ENCODE measurements around the gene TM9SF1.

TM9SF1 gene

DNA sequence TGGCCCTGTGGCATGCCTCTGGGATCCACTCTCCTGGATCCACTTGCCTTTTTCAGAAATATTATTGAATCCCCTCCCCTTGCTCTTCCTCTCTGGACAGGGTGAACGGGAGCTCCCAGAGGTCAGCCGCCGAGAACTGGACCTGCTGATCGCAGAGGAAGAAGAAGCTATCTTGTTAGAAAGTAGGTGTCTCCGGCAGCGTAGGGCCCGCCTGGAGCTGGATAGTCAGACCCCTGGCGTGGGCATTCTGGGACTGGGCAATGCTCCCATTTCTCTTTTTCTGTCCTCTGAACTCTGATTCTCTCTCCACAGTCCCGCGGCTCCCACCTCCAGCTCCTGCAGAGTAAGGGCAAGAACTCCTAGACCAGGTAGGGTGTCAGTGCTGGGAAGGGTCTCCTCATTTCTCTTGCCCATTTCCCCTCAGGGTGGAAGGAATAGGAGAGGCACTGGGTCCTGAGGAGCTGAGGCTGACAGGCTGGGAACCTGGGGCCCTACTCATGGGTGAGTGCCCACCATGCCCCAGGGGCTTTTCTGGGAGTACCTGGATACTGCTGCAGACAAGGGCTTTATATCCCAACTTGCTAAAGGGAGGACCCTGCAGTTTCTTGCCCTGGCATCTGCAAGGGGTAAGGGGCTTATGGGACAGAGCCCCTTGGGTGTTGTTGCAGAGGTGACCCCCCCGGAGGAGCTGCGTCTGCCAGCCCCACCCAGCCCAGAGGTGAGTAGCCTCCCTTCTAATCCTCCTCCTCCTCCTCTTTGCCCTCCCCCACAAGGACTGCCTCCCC is 18.0 kb downstream of the TM9SF1 start:
- DNase-seq = no peak

DNA sequence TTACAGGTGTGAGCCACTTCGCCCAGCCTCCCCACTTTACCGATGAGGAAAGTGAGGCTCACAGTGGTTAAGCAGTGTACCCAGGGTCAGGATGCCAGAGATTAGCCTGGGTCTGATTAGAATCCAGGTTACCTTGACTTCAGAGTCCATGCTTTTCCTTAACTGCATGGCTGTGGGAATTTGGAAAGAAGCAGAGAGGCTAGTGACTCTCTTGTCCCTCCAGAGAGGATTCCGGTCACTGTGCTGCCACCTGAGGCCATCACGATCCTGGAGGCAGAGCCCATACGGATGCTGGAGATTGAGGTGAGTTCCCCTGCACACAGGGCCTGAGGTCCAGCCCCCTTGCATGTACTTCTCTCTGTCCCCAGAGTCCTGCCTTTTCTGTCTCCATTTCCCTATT is 18.6 kb downstream of the TM9SF1 start:
- no peak for DNase-seq

DNA sequence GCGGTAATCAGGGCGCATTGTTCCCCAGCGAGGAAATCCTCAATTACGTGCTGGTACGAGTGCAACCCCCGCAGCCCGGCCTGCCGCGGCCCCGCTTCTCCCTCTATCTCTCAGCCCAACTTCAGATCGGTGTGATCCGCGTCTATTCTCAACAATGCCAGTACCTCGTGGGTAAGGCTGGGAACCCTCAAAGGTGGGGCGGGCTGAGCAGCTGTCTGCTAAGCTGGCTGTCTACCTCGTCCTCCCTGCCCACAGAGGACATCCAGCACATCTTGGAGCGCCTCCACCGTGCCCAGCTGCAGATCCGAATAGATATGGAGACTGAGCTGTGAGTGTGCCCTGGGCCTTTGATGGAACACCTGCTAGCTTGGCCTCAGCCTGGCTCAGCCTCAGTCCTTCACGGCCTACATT is 22.4 kb downstream of the TM9SF1 start:
- no peak for DNase-seq

DNA sequence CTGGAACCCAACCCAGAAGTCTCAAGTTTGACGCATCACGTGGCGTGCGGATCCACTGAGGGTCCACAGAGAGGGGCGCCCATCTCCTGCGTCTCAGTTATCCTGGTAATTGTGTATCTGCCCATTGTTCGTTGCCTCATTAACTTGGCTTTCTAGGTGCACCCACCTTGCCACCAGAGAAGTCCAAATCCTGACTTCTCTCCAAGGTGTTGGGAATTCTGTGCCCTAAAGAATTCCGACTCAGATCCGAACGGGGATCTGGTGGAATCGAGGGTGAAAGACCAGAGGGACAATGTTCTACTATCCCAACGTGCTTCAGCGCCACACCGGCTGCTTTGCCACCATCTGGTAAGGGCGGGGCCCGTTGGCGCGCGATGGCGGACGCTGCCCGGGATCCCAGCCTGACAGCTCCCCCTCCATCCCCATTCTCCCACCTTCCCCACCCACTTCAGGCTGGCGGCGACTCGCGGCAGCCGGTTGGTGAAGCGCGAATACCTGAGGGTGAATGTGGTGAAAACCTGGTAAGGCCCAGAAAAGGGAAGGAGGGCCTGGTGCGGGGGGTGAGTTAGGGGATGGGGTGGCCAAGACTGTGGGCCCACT is 22.9 kb downstream of the TM9SF1 start:
- no peak for DNase-seq

DNA sequence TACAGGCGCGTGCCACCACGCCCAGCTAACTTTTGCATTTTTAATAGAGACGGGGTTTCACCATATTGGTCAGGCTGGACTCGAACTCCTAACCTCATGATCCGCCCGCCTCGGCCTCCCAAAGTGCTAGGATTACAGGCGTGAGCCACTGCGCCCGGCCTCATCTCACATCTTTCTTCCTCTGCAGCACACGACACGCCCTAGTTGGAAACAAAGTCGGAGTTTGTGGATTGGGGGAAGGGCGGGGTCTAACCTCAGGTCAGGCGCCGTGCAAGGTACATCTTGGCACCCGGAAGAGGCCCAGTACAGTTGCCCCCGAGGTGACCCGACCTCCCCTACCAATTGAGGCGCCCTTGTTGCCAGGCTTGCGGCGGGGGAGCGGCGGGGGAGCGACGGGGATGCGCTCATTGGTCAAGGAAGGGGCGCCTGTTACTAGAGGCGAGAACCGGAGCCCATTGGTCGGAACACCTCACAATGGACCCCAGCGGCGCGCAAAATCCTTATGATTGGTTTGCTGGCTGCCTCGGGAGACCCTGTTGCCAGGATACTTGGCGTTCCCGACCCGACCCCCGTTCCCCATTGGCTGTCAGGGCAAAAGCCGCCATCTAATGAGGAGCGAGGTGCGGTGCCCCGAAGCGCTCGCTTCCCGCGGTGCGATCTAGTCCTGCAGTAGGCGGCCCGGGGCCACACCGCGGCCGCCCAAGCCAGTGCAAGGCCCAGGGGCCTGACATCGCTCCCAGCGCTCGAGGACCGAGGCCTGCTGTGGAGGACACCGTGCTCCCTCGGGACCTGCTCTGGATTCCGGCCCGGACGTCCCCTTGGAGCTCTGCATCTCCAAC is 23.6 kb downstream of the TM9SF1 start, which contains the start of gene REC8:
Gene REC8 (plus strand): TSS at position 659 of the 839 bp plus-strand sequence. CDS start 473 bp downstream, outside the sequence.
- DNase-seq = peak in 3 of 4 experiments; percentile 27 to 65 (median 60)

DNA sequence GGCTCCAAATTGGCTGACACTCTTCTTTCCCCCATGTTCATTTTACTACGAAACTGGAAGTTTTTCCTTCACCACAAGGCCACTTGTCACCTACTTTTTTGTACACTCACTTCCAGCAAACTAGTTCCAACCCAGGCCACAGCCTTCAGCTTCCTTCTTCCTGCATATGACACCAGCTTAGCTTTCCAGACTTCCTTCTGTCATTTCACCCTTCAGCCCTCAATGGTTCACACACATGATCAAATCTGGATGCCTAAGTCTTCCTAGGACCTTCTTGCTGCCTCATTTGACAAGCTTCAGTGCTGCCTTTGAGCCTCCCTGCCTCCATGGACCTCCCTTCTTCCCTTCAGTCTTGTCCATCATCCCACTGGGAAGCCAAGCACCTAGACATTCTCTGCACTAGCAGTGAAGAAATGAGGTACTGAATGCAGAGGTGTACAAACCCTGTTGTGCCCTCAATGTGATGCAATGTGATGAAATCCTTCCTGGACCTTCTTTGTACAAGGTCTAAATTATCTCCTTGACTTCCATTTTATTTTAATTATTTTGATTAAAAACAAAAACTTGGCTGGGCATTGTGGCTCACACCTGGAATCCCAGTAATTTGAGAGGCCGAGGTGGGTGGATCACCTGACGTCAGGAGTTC is 27.6 kb downstream of the TM9SF1 start:
- DNase-seq = no peak

DNA sequence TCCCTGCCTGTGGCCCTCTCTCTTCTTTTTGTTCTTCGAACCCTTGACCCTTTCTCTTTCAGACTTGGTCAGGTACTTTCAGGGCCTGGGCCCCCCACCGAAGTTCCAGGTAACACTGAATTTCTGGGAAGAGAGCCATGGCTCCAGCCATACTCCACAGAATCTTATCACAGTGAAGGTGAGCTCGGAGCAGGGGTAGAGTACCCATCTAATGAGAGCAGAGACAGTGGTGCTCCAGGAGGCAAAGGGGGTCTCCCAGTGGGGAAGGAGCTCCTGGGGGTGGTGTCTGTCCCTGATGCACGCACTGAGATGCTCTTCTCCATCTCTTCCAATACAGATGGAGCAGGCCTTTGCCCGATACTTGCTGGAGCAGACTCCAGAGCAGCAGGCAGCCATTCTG is 29.5 kb downstream of the TM9SF1 start:
- no peak for DNase-seq

DNA sequence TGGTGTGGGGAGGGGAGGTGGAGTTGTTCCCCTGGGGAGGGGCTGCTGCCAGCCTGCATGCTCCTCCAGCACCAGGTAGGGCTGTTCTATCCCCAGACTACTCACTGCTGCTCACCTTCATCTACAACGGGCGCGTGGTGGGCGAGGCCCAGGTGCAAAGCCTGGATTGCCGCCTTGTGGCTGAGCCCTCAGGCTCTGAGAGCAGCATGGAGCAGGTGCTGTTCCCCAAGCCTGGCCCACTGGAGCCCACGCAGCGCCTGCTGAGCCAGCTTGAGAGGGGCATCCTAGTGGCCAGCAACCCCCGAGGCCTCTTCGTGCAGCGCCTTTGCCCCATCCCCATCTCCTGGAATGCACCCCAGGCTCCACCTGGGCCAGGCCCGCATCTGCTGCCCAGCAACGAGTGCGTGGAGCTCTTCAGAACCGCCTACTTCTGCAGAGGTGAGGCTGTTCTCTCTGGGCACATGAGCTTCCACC is 30.7 kb downstream of the TM9SF1 start:
- DNase-seq = no peak

DNA sequence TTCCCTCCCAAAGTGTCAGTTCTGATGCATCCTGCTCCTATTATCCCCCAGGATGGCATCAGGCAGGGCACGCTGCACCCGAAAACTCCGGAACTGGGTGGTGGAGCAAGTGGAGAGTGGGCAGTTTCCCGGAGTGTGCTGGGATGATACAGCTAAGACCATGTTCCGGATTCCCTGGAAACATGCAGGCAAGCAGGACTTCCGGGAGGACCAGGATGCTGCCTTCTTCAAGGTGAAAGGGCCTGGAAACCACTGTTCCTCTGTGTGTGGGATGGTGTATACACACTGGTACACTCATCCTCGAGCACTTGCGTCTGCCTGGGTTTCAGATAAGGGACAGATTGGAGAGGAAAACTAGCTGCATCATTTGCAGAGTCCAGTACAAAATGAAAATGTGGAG is 33.1 kb downstream of the TM9SF1 start:
- DNase-seq = no peak

DNA sequence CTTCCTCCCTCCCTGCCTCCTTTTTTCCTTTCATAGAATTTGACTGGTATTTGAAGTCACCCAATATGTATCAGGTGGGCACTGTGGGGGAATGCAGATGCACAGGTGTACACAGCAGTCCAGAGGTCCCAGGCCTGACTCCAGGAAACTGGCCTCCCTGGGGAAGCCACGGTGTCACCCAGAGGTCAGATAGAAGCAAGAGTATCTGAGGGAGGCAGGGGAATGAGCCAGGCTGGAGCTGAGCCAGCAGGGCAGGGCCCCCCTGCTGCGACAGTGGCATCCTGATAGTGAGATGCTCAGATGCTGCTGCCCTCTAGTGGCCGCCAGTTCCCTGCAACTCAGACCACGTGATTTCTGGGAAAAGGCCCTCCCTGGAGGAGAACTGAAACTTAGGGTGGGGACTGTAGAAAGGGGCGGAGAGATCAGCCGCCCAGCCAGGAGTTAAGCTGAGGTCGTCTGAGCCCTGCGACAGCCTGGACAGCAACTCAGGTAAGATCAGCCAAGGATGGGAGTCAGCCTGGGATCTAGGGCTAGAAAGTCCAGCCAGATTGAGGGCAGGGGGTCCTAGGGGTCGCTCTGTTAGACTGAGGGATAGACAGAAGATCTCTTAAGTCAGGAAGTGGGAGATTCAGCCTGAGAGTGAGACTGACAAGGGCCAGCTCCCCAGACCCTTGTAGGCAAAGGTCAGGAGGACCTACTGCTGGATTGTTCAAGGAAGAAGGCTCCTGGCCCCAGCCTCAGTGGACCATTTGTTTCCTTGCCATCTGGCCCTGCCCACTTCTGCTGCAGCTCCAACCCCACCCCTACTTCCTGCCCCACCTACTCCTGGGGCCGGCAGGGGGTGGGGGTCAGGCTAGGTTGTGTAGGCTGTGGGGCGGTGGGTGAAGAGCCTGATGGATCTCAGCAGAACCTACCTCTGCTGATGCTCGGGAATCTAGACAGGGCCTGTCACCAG is 34.1 kb downstream of the TM9SF1 start, which contains the start of gene IRF9:
Gene IRF9 (plus strand): TSS at position 416 of the 955 bp plus-strand sequence. CDS start 880 bp downstream, outside the sequence.
- peak; percentile 96 to 98 (median 97) for DNase-seq

DNA sequence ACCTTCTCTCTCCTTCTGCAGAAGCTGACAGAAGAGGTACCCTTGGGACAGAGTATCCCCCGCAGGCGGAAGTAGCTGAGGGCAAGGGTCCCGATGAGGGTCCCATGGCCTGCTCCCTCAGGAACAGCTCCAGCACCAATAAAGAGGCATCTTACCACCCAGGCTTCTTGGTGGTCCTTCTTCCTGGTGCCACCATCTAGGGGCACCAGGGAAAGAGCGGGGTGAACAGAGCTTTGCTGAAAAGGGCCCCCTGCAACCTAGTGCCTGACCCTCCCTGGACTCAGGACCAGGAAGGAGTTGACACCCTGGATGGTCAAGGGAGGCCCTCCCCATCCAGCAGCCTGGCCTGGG is 34.8 kb downstream of the TM9SF1 start:
- DNase-seq = no peak

DNA sequence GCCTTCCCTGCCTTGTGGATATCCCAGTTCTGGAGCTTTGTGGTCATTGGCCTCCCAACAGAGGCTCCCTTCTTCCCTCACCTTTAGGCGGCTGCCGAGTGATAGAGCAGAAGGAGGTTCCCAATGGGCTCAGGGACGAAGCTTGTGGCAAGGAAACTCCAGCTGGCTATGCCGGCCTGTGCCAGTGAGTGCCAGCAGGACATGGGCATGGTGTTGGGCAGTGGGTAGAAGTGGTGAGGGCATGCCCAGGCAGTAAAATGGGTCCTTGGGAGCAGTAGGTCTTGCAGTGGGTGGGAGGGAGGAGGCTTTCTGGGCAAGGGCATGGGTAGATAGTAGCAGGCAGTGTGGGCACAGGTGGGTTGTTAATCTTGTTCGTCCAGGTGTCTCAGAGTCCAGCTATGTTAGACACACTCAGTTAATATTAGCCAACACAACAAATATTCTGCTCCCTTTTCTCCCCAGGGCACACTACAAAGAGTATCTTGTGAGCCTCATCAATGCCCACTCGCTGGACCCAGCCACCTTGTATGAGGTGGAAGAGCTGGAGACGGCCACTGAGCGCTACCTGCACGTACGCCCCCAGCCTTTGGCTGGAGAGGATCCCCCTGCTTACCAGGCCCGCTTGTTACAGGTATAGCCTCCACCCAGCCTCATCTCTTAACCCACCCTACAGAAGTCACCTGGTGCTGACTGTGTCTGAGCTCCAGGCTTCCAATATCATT is 35.3 kb downstream of the TM9SF1 start:
- DNase-seq = no peak

DNA sequence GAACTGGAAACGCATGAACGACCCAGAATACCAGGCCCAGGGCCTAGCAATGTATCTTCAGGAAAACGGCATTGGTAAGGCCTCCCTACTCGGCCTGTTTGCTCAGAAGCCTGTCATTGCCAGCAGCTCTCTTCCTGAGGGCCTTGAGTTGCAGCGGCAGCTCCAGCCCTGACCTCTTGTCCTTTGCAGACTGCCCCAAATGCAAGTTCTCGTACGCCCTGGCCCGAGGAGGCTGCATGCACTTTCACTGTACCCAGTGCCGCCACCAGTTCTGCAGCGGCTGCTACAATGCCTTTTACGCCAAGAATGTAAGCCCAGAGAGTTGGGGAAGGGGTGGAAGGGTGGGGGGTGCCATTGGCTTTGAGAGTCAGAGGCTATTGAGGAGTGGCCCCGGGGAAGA is 37.9 kb downstream of the TM9SF1 start:
- DNase-seq = no peak

DNA sequence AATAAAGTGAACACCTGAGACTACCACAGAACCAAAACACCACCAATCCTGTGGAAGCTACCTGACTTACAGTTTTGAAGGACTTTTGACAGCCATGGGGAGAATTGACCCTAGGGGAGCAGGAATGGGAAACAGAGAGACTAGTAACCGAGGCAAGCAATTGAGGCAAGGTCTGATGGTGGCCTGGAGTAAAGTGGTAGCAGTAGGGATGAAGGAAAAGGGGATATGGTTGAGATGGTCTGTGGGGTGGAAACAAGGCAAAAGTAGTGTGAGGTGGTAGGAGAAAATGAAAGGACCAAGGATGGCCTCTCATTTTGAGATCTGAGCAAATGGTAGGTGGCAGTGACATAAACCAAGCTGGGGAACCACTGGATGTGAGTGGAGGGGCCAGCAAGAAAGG is 38.4 kb downstream of the TM9SF1 start:
- DNase-seq = no peak

DNA sequence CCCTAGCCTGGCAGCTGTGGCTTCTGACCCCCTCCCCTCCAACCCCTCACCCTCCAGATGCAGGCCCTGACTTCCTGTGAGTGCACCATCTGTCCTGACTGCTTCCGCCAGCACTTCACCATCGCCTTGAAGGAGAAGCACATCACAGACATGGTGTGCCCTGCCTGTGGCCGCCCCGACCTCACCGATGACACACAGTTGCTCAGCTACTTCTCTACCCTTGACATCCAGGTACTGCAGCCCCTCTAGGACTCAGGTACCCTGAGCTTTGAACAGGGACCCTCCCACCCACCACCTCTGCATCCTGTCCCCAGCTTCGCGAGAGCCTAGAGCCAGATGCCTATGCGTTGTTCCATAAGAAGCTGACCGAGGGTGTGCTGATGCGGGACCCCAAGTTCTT is 40.1 kb downstream of the TM9SF1 start:
- no peak for DNase-seq

DNA sequence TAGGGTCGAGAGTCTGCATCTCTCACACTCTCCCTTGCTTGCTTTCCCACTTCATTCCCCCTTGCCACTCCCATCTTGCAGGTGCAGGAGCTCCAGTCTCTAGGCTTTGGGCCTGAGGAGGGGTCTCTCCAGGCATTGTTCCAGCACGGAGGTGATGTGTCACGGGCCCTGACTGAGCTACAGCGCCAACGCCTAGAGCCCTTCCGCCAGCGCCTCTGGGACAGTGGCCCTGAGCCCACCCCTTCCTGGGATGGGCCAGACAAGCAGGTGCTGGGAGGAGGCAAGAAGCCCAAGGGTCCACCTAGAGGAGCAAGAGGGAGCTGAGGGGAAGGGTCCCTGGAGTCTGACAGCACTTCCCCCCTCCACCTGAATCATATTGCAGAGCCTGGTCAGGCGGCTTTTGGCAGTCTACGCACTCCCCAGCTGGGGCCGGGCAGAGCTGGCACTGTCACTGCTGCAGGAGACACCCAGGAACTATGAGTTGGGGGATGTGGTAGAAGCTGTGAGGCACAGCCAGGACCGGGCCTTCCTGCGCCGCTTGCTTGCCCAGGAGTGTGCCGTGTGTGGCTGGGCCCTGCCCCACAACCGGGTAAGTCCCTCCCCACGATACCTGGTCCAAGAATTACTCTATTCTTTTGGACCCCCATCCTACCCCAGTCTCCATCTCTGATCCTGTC is 43.7 kb downstream of the TM9SF1 start:
- no peak for DNase-seq

DNA sequence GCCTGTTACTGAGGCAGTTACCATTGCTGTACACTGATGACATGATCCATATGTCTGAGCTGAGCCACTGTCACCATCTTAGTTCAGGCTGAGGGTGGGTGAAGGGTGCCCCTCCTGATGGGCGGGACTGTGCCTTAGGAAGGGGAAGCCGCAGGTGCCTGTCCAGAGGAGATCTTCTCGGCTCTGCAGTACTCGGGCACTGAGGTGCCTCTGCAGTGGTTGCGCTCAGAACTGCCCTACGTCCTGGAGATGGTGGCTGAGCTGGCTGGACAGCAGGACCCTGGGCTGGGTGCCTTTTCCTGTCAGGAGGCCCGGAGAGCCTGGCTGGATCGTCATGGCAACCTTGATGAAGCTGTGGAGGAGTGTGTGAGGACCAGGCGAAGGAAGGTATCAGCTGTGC is 44.2 kb downstream of the TM9SF1 start:
- no peak for DNase-seq

DNA sequence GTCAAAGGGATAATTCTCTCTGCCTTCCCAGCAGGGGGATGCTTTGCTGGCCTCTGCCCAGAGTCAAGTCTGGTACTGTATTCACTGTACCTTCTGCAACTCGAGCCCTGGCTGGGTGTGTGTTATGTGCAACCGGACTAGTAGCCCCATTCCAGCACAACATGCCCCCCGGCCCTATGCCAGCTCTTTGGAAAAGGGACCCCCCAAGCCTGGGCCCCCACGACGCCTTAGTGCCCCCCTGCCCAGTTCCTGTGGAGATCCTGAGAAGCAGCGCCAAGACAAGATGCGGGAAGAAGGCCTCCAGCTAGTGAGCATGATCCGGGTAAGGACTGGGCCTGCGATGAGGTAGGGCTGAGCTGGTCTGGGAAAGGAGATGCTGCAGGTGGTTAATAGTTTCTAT is 44.7 kb downstream of the TM9SF1 start:
- DNase-seq = no peak

DNA sequence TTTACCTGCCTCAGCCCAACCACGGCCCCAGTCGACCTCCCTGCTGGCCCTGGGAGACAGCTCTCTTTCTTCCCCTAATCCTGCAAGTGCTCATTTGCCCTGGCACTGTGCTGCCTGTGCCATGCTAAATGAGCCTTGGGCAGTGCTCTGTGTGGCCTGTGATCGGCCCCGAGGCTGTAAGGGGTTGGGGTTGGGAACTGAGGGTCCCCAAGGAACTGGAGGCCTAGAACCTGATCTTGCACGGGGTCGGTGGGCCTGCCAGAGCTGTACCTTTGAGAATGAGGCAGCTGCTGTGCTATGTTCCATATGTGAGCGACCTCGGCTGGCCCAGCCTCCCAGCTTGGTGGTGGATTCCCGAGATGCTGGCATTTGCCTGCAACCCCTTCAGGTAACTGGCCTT is 45.2 kb downstream of the TM9SF1 start:
- no peak for DNase-seq

DNA sequence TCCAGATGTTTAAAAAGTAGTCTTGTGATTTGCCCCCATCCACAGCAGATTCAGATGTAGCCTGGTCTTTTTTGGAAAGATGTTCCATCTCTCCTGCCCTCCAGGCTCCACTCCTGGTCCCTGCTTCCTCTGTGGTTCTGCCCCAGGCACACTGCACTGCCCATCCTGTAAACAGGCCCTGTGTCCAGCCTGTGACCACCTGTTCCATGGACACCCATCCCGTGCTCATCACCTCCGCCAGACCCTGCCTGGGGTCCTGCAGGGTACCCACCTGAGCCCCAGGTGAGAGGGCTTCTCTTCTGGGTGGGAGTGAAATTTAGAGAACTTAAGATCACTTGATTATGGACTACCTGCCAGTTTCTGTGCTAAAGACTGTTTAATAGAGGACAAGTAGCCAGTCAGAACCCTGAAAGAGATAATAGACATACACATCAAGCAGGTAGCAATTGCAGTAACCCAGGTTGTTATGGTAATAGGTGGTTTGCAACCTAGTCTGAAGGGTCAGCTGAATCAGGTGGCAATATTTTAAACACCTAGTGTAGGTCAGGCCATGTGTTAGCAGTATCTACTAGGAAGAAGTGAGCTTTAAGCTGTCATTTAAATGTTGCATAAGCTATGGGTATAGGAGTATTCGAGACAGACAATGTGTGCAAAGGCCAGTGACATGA is 45.8 kb downstream of the TM9SF1 start:
- no peak for DNase-seq

Measured in activated naive CD4-positive, alpha-beta T cell (primary cell).